ENCODE results near the gene EFHC1.

DNA sequence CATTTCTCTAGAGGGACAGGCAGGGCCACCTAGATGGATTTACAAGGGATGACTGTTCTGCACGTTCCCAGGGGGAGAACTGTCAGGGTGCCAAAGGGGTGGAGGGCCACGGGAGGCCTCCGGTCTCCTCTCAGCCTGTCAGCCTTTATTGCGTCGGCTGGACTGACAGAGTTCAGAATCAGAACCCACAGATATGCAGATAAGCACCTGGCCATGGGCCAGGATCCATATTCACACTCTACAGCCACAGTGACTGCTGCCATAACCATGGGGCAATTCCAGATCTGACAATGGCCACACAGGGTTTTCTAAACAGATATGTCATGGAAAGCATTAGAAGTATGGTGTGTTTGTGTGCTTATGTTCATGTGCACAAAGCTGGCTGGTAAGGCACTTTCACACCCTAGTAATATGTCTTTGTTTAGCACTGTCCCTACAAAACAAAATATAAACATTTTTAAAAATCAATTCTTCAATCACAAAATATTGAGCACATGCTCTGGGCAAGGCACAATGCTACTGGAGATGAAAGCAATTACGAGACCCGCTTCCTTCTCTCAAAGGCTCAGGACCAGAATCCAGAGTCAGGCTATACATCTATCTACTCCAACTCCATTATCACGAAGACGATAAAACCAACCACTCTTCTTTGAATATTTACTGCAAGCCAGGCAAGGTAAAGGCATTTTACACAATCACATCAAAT lies 127.7 kb downstream of the EFHC1 start:
- TF ChIP-seq TAF1 (IDR thresholded peaks at IDR 0.05; ENCODE audit: borderline replicate concordance, insufficient read depth, low read length) (no peak), POLR2AphosphoS5 (IDR thresholded peaks at IDR 0.05; ENCODE audit: low read depth, low read length) (no peak), SIN3A (IDR thresholded peaks at IDR 0.05; ENCODE audit: borderline replicate concordance, insufficient read depth, low read length) (no peak), FOXP2 (optimal IDR thresholded peaks at IDR 0.05; ENCODE audit: borderline replicate concordance, extremely low read depth, extremely low read length, insufficient read depth) (no peak)
- TF ChIP-seq, protein P1, sequence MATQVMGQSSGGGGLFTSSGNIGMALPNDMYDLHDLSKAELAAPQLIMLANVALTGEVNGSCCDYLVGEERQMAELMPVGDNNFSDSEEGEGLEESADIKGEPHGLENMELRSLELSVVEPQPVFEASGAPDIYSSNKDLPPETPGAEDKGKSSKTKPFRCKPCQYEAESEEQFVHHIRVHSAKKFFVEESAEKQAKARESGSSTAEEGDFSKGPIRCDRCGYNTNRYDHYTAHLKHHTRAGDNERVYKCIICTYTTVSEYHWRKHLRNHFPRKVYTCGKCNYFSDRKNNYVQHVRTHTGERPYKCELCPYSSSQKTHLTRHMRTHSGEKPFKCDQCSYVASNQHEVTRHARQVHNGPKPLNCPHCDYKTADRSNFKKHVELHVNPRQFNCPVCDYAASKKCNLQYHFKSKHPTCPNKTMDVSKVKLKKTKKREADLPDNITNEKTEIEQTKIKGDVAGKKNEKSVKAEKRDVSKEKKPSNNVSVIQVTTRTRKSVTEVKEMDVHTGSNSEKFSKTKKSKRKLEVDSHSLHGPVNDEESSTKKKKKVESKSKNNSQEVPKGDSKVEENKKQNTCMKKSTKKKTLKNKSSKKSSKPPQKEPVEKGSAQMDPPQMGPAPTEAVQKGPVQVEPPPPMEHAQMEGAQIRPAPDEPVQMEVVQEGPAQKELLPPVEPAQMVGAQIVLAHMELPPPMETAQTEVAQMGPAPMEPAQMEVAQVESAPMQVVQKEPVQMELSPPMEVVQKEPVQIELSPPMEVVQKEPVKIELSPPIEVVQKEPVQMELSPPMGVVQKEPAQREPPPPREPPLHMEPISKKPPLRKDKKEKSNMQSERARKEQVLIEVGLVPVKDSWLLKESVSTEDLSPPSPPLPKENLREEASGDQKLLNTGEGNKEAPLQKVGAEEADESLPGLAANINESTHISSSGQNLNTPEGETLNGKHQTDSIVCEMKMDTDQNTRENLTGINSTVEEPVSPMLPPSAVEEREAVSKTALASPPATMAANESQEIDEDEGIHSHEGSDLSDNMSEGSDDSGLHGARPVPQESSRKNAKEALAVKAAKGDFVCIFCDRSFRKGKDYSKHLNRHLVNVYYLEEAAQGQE (IDR thresholded peaks at IDR 0.05; ENCODE audit: insufficient read depth in 1 of 2, low read depth in 2 of 2, low read length in 2 of 2): no peak
